Colonic mucosa (tissue), 4 donors: ENCODE results near the gene SLC39A3. TPM values are rescaled to one million over a fixed set of nuclear protein-coding genes. Genes with fewer than 3 reads are reported as not detected.
A peak's percentile ranks its signal among the peaks of the same experiment; 100 is the strongest.

Experiments
- DNase-seq: peaks from one replicate; pipeline ENCODE4 v3.0.0-alpha.2; 2020
- H3K27ac ChIP-seq: fragments of 200-600 bp; one replicate; pipeline ENCODE4 v1.8.0; 2021
- H3K27me3 ChIP-seq: fragments of 200-600 bp; one replicate; pipeline ENCODE4 v1.8.0; 2021
- H3K36me3 ChIP-seq: fragments of 200-600 bp; one replicate; pipeline ENCODE4 v1.8.0; 2021
- H3K4me1 ChIP-seq: fragments of 200-600 bp; one replicate; pipeline ENCODE4 v1.8.0; 2021; ENCODE audit warnings: mild to moderate bottlenecking
- H3K4me3 ChIP-seq: fragments of 200-600 bp; one replicate; pipeline ENCODE4 v1.8.0; 2021
- H3K9ac ChIP-seq, 2 donors: one replicate each; pipeline ENCODE4 v1.7.0; 2013; ENCODE audit warnings: control low read depth in 2 of 2, low read depth in 2 of 2, low read length in 2 of 2
- H3K9me3 ChIP-seq: fragments of 200-600 bp; one replicate; pipeline ENCODE4 v1.8.0; 2021
- CTCF ChIP-seq: fragments of 200-600 bp; IDR thresholded peaks from one replicate; pipeline ENCODE4 v1.8.0; 2022; ENCODE audit warnings: antibody characterized with exemption, mild to moderate bottlenecking
- intact Hi-C: fragments of 100-400 bp; cut with DNase I; formaldehyde crosslinking; loops from one replicate; pipeline ENCODE4 v1.14.1; 2022
- total RNA-seq, 2 donors: library from RNA; stranded (reverse); fragmentation: NEBNext Ultra II Directional in 1 of 2; extraction: Animal tissue kit (Norgen Biotek cat#: 25700) in 1 of 2; gene quantifications; one replicate each; pipeline ENCODE4 v1.2.1, GENCODE V29; 2021
- donor health status: healthy.
- donor health status: DM: no; HTN: no; CAD: no.
- donor health status: DM: no; HTN: no; CAD: no.

The SLC39A3 gene
- total RNA-seq, 2 donors from 2014 or later, result 14.8 to 34.3 TPM

DNA sequence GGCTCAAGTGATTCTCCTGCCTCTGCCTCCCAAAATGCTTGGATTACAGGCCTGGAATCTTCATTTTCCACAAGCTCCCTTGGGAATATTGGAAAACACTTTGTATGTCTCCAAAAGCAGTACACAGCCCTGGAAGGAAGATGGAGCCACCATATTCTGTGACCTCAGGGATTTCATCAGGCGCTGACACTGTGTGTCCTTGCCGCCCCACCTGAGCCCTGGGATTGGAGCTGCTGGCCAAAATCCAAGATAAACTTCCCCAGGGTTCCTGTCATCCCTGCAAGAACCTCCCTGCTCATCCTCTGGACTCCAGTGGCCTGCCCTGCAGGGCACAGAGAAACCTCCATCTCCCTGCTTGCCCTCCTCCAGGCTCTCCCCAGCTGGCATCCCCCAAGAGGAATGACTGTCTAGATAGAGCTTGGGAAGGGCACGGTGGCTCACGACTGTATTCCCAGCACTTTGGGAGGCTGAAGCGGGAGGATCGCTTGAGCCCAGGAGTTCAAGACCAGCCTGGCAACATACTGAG lies 36.1 kb downstream of the SLC39A3 start:
- Histone ChIP-seq H3K9ac (no peak overlapping the region), H3K9me3 (no peaks in the 10 kb centered on the region), H3K4me1 (no peaks in the 10 kb centered on the region), H3K36me3 (no peaks in the 10 kb centered on the region), H3K27ac (no peak overlapping the region), H3K27me3 (no peaks in the 10 kb centered on the region), H3K4me3 (no peak overlapping the region)
- no peak for DNase-seq
- TF ChIP-seq CTCF, result no peak
- intact Hi-C loops, result no loop called here

DNA sequence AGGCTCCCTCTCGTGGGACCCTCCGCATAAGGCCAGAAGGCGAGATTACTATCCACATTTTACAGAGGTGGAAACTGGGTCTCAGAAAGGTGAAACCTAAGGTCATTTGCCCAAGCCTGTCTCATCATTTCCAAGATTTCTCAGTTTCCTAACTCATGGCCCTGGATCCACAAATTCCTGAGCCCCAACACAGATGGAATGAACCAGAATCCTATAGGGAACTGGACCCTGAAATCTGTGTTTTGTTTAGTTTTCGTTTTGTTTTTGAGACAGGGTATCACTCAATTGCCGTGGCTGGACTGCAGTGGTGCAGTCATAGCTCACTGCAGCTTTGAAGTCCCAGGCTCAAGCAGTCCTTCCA lies 36.8 kb downstream of the SLC39A3 start:
- Histone ChIP-seq H3K27ac (no peak overlapping the region), H3K9me3 (no peaks in the 10 kb centered on the region), H3K4me3 (no peak overlapping the region), H3K9ac (peak overlapping the region in 1 of 2 donors; percentile 35), H3K27me3 (no peaks in the 10 kb centered on the region), H3K4me1 (no peaks in the 10 kb centered on the region), H3K36me3 (no peaks in the 10 kb centered on the region)
- DNase-seq, result no peak
- no peak for TF ChIP-seq CTCF
- intact Hi-C loops, result no loop called here

DNA sequence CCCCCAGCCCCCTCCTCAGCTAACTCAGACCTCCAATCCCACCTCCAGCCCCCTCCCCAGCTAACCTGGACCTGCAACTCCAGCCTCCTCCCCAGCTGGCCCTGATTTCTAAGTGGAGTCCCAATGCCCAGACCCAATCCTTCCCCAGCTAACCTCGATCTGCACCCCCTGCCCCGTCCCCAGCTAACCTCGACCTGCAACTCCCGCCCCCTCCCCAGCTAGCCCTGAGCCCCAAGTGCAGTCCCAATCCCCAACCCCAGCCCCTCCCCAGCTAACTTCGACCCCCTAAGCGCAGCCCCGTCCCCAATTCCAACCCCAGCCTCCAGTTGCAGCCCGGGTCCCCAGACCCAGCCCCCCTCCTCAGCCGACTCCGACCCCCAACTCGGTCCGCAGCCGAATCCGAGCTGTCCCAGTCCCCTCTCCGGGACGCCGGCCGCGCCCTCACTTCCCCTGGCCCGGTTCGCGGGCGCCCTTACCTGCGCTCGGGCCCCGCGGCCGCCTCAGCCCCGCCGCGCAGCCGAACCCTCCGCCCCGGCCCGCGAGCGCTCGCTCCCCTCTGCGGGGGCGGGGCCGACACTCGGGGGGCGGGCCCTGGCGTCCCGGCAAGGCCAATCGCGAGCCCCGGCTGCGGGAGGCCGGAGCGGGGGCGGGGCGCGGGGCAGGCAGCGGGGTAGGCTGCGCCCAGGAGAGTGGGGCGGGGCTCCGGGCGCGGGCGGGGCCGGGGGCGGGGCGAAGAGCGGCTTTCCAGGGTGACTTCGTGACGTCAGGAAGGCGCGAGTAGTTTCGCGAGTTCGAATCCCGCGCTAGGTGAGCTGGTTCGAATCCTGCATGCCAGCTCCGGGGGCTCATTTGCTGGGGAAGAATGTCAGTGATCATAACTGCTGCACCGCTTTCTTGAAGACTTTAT lies 37.4 kb downstream of the SLC39A3 start, which contains the start of gene GNG7:
GNG7 (minus strand) TSS at position 525 of the 907 bp plus-strand sequence. CDS start 182,006 bp downstream, outside the sequence.
- Histone ChIP-seq H3K9me3 (no peaks in the 10 kb centered on the region), H3K27me3 (no peaks in the 10 kb centered on the region), H3K27ac (no peak within 1 kb of the TSS), H3K4me1 (no peaks in the 10 kb centered on the region), H3K4me3 (peak within 1 kb of the TSS; percentile 35), H3K9ac (peak within 1 kb of the TSS in 1 of 2 donors; percentile 84), H3K36me3 (no peaks in the 10 kb centered on the region)
- no peak for TF ChIP-seq CTCF
- intact Hi-C loops, result no loop called here
- DNase-seq, result peak; percentile 95

DNA sequence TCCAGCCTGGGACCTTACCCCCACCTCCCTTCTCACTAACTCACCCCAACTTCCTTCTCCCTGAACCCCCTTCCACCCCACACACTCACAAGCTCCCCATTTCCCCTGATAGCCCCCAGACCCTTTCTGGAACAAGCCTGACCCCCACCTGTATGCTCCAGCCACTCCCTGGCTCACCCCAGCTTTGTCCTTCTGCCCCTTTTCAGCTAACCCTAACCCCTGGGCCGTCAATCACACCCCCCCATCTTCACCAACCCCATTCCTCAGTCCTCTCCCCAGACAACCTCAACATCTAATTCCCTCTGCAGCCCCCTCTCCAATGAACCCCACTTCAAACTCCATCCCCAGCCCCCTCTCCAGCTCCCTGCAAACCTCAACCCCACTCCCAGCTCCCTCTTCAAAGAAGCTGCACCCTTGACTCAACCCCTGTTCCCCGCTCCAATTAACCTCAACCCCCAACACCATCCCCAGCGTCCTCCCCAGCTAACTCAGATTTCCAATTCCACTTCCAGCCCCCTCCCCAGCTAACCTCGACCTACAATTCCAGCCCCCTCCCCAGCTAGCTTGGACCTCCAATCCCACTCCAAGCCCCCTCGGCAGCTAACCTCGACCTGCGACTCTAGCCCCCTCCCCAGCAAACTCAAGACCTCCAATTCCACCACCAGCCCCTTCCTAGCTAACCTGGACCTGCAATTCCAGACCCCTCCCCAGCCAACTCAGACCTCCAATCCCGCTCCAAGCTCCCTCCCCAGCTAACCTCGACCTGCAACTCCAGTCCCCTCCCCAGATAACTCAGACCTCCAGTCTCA lies 38.3 kb downstream of the SLC39A3 start:
- Histone ChIP-seq H3K27me3 (no peaks in the 10 kb centered on the region), H3K36me3 (no peaks in the 10 kb centered on the region), H3K4me1 (no peaks in the 10 kb centered on the region), H3K27ac (no peak overlapping the region), H3K4me3 (peak overlapping the region; percentile 35), H3K9me3 (no peaks in the 10 kb centered on the region), H3K9ac (peak overlapping the region in 1 of 2 donors; percentile 84)
- intact Hi-C loops, result no loop called here
- no peak for DNase-seq
- no peak for TF ChIP-seq CTCF

GRCh38 chr19:2700660-2701360 lies 39.0 kb downstream of the SLC39A3 start:
- Histone ChIP-seq H3K9ac (no peak overlapping the region), H3K9me3 (no peaks in the 10 kb centered on the region), H3K36me3 (no peaks in the 10 kb centered on the region), H3K27ac (no peak overlapping the region), H3K4me3 (no peak overlapping the region), H3K4me1 (no peaks in the 10 kb centered on the region), H3K27me3 (no peaks in the 10 kb centered on the region)
- DNase-seq, result no peak
- TF ChIP-seq CTCF, result no peak
- intact Hi-C loops, result no loop called here
